ENCODE measurements around the gene MYO18B.

MYO18B gene

GRCh38 chr22:25911243-25911972 is 169.4 kb downstream of the MYO18B start:
- DNase-seq, result no peak

GRCh38 chr22:25919452-25919851 is 177.5 kb downstream of the MYO18B start:
- no peak for DNase-seq

GRCh38 chr22:25922141-25922540 is 180.2 kb downstream of the MYO18B start:
- DNase-seq, result no peak

GRCh38 chr22:25923914-25924313 is 181.9 kb downstream of the MYO18B start:
- DNase-seq, result no peak

GRCh38 chr22:25928038-25928437 is 186.1 kb downstream of the MYO18B start:
- no peak for DNase-seq

GRCh38 chr22:25929321-25929878 is 187.4 kb downstream of the MYO18B start:
- no peak for DNase-seq

- no peak for DNase-seq
These were observed 188.1 kb downstream of the MYO18B start for GRCh38 chr22:25930083-25930482.

GRCh38 chr22:25930788-25931310 is 188.9 kb downstream of the MYO18B start:
- DNase-seq, result no peak

GRCh38 chr22:25933158-25933788 is 191.3 kb downstream of the MYO18B start:
- no peak for DNase-seq

- no peak for DNase-seq
These were observed 193.5 kb downstream of the MYO18B start for GRCh38 chr22:25935266-25936058.

GRCh38 chr22:25938151-25938550 is 196.2 kb downstream of the MYO18B start:
- DNase-seq, result no peak

GRCh38 chr22:25939384-25939783 is 197.4 kb downstream of the MYO18B start:
- no peak for DNase-seq

- DNase-seq, result no peak
These were observed 198.5 kb downstream of the MYO18B start for GRCh38 chr22:25940479-25940878.

GRCh38 chr22:25941365-25941960 is 199.5 kb downstream of the MYO18B start:
- no peak for DNase-seq

- no peak for DNase-seq
These were observed 200.3 kb downstream of the MYO18B start for GRCh38 chr22:25942115-25942855.

- no peak for DNase-seq
These were observed 200.9 kb downstream of the MYO18B start for GRCh38 chr22:25942856-25943411.

- DNase-seq, result no peak
These were observed 208.1 kb downstream of the MYO18B start for GRCh38 chr22:25950111-25950510.

- DNase-seq, result no peak
These were observed 211.3 kb downstream of the MYO18B start for GRCh38 chr22:25953276-25953675.

GRCh38 chr22:25953919-25954318 is 211.9 kb downstream of the MYO18B start:
- DNase-seq, result no peak

GRCh38 chr22:25955323-25955722 is 213.3 kb downstream of the MYO18B start:
- no peak for DNase-seq

- no peak for DNase-seq
These were observed 214.8 kb downstream of the MYO18B start for GRCh38 chr22:25956801-25957200.

Measured in fibroblast of upper back skin (primary cell).